Activated CD4-positive, CD25-positive, alpha-beta regulatory T cell treated with anti-CD3 and anti-CD28 coated beads, Interleukin-2, amount 50 U/mL, for 16 hours (primary cell): ENCODE results near the gene ZNF25.
"Not testable (repeated sequence)": the region's sequence is repeated elsewhere in the genome, so short reads cannot be mapped to it uniquely, and the experiment has no call there.

Experiments
- DNase-seq: peaks from one replicate; pipeline ENCODE4 v3.0.0-alpha.2; 2020; ENCODE audit warnings: low read depth, low spot score

Gene ZNF25

DNA sequence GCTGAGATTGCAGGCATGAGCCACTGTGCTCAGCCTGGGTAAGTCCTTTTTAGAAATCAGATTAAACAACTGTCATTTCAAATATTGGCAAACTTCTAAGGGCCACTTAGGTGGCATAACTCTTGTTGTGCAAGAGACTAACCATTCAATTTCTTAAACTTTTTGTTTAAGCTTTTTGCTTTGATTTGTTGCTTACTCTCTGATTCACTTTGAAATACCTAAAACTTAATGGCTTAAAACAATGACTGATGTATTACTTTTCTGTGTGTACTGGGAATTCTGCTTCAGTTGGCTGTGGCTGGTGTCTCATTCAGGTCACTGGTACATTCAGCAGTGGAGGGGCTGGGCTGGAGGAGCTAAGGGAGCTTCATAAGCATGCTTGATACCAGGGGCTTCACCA lies 28.9 kb downstream of the ZNF25 start:
- DNase-seq = no peak

DNA sequence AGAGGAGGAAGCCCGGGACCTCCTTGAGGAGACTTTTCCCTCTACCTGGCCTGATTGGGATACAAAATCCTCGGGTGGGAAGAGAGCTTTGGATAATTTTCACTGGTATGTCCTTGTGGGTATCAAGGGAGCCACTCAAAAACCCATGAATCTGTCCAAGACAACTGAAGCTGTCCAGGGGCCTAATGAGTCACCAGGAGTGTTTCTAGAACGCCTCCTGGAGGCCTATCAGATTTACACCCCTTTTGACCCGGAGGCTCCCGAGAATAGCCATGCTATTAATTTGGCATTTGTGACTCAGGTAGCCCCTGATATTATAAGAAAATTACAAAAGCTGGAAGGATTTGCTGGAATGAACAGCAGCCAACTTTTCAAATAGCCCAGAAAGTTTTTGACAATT lies 38.6 kb downstream of the ZNF25 start:
- no peak for DNase-seq

DNA sequence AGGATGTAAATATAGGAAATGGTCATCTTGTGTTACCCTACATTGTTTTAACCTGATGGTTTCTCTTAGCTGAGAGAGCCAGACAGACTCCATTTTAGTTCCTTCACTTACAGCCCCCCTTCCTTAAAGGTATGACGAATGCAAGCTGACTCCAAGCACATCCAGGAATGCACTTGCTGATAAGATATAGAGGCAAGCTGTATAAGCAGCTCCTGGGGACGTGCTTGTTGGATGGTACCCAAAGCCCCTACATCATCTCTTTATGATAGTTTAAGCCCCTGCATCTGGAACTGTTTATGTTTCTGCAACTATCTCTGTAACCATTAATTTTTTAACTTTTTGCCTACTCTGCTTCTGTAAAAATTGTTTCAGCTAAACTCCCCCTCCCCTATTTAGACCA lies 41.7 kb downstream of the ZNF25 start:
- no peak for DNase-seq

DNA sequence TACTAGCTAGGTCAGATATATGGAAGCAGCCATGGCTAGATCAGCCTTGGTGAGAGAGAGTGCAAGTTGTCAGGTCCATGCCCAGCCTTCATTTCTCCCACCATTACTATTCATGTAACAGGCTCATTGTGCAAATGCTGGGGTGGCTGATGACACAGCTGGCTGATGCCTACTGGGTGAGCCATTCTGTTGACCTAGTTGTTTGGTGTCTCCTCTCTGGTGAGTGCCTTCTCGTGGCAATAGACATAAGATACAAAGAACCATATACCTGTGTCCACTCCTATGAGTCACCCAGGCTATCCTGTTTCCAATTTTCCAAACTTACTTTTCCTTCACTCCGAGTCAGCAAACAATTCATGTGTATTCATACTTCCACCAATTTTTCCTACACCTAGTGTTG lies 46.0 kb downstream of the ZNF25 start:
- DNase-seq = no peak

DNA sequence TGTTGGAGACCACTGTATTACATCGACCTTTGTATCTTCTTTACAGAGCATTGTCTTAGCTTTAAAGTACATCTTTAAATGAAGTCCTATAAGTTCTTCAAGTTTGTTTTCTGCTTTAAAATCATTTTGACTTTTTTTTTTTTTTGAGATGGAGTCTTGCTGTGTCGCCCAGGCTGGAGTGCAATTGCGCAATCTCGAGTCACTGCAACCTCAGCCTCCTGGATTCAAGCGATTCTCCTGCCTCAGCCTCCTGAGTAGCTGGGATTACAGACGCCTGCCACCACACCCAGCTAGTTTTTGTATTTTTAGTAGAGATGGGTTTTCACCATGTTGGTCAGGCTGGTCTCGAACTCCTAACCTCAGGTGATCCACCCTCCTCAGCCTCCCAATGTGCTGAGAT lies 68.3 kb downstream of the ZNF25 start:
- DNase-seq = not testable (repeated sequence)

DNA sequence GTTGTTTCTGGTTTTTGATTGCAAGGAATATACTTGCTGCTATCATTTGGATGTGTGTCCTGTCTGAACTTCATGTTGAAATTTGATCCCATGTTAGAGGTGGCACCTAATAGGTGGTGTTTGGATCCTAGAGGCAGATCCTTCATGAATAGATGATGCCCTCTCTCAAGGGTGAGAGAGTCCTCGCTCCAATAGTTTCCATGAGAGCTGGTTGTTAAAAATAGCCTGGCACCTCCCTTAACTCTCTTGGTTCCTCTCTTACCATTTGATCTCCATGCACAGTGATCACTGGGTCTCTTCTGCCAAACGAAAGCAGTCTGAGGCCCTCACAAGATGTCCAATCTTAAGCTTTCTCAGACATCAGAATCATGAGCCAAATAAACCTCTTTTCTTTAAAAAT lies 70.1 kb downstream of the ZNF25 start:
- DNase-seq = no peak
